SU-DHL-6 (cell line): Measurements from ENCODE around the gene OR10A4.

Experiments used
- H2AFZ ChIP-seq: fragments of 200-600 bp; sonication (generic); 2 replicates; pipeline ENCODE4 v1.6.1; 2014; ENCODE audit warnings: low read depth, mild to moderate bottlenecking, moderate library complexity, mixed read lengths, antibody characterized with exemption, low read length; ENCODE audit not compliant: severe bottlenecking
- H3F3A ChIP-seq: fragments of 200-600 bp; shearing (Covaris generic); 2 replicates; pipeline ENCODE4 v1.6.0; 2016; ENCODE audit warnings: antibody characterized with exemption, mild to moderate bottlenecking; ENCODE audit not compliant: insufficient read depth
- H3K27ac ChIP-seq: fragments of 200-600 bp; sonication (generic); 2 replicates; pipeline ENCODE4 v1.5.1; 2016; ENCODE audit warnings: low read depth, mild to moderate bottlenecking, low read length, moderate library complexity, mixed read lengths
- H3K27me3 ChIP-seq: fragments of 200-600 bp; sonication (generic), shearing (Covaris generic); 2 replicates; pipeline ENCODE4 v1.6.0; 2014; ENCODE audit warnings: mild to moderate bottlenecking, low read length
- H3K36me3 ChIP-seq: fragments of 200-600 bp; sonication (generic); 2 replicates; pipeline ENCODE4 v1.6.1; 2014; ENCODE audit warnings: mild to moderate bottlenecking, low read length, mixed read lengths
- H3K4me2 ChIP-seq: fragments of 300-600, 200-600 bp; shearing (Covaris generic), sonication (generic); 2 replicates; pipeline ENCODE4 v1.6.0; 2014; ENCODE audit warnings: low read length, low read depth, mild to moderate bottlenecking; ENCODE audit not compliant: poor library complexity, severe bottlenecking
- H3K4me3 ChIP-seq: fragments of 200-600 bp; sonication (generic); 2 replicates; pipeline ENCODE4 v1.5.1; 2014; ENCODE audit warnings: antibody characterized with exemption, low read length, mild to moderate bottlenecking, mixed read lengths; ENCODE audit not compliant: insufficient read depth, poor library complexity, severe bottlenecking
- H3K79me2 ChIP-seq: fragments of 200-600 bp; sonication (generic); 2 replicates; pipeline ENCODE4 v1.6.1; 2014; ENCODE audit warnings: mild to moderate bottlenecking, low read length, moderate library complexity; ENCODE audit not compliant: insufficient read depth
- H3K9ac ChIP-seq: fragments of 200-600 bp; sonication (generic); 2 replicates; pipeline ENCODE4 v1.7.0; 2014; ENCODE audit warnings: mild to moderate bottlenecking, low read length
- H3K9me2 ChIP-seq: fragments of 200-600 bp; sonication (generic); replicated peaks from 2 replicates; pipeline ENCODE4 v1.6.1; 2014; ENCODE audit warnings: low read length; ENCODE audit not compliant: insufficient read depth
- H3K9me3 ChIP-seq: fragments of 200-600 bp; sonication (generic); 2 replicates; pipeline ENCODE4 v1.6.1; 2014; ENCODE audit warnings: low read length, mixed read lengths; ENCODE audit not compliant: insufficient read depth
- H4K20me1 ChIP-seq: fragments of 200-600 bp; sonication (generic); 2 replicates; pipeline ENCODE4 v1.6.1; 2014; ENCODE audit warnings: low read depth, mild to moderate bottlenecking, antibody characterized with exemption, low read length, moderate library complexity, mixed read lengths
- CTCF ChIP-seq: fragments of 200-600 bp; sonication (generic); IDR thresholded peaks from one replicate; pipeline ENCODE4 v1.5.1; 2017; ENCODE audit warnings: antibody characterized with exemption, mild to moderate bottlenecking, low read length, moderate library complexity; ENCODE audit not compliant: insufficient read depth, poor library complexity, severe bottlenecking
- EZH2phosphoT487 ChIP-seq: fragments of 200-600 bp; sonication (generic), shearing (Covaris generic); conservative IDR thresholded peaks from 2 replicates; pipeline ENCODE4 v1.6.1; 2018; ENCODE audit warnings: mild to moderate bottlenecking, antibody characterized with exemption, low read length, moderate library complexity, mixed read lengths

Gene OR10A4

GRCh38 chr11:6856871-6857270, 19.6 kb upstream of the OR10A4 start:
- Histone ChIP-seq H3K4me3 (no peak overlapping the region), H3K9ac (no peak overlapping the region), H3K4me2 (no peak overlapping the region), H3K9me3 (peaks cover 12% of the 10 kb centered on the region; the same call in 1 of the 2 replicates), H3F3A (no peaks in the 10 kb centered on the region), H3K27ac (no peak overlapping the region), H3K79me2 (no peaks in the 10 kb centered on the region), H4K20me1 (no peaks in the 10 kb centered on the region; the same call in 1 of the 2 replicates), H2AFZ (no peak overlapping the region), H3K9me2 (no peaks in the 10 kb centered on the region), H3K27me3 (no peaks in the 10 kb centered on the region), H3K36me3 (no peaks in the 10 kb centered on the region)
- TF ChIP-seq CTCF (no peak), EZH2phosphoT487 (no peak)

GRCh38 chr11:6862961-6863360, 13.5 kb upstream of the OR10A4 start, which contains the start of gene OR10A2:
TSS of gene OR10A2 (plus strand) at chr11:6863057. CDS start at chr11:6869755, 6,698 bp downstream.
- H3K9ac ChIP-seq: no peak within 1 kb of the TSS
- H3K27ac ChIP-seq: no peak within 1 kb of the TSS
- H3K79me2 ChIP-seq: no peaks in the 10 kb centered on the region
- H4K20me1 ChIP-seq: no peaks in the 10 kb centered on the region
- no peaks in the 10 kb centered on the region for H3F3A ChIP-seq
- H2AFZ ChIP-seq: no peak within 1 kb of the TSS
- TF ChIP-seq EZH2phosphoT487: no peak
- TF ChIP-seq CTCF: no peak
- no peaks in the 10 kb centered on the region for H3K9me2 ChIP-seq
- no peaks in the 10 kb centered on the region for H3K36me3 ChIP-seq
- no peaks in the 10 kb centered on the region for H3K27me3 ChIP-seq
- H3K9me3 ChIP-seq: no peaks in the 10 kb centered on the region
- no peak within 1 kb of the TSS for H3K4me3 ChIP-seq
- H3K4me2 ChIP-seq: no peak within 1 kb of the TSS

- Histone ChIP-seq H3K9me2 (no peaks in the 10 kb centered on the region), H3K36me3 (no peaks in the 10 kb centered on the region), H3K4me3 (no peak overlapping the region), H3K4me2 (no peak overlapping the region), H3K79me2 (no peaks in the 10 kb centered on the region), H2AFZ (no peak overlapping the region), H3F3A (no peaks in the 10 kb centered on the region), H3K9me3 (no peaks in the 10 kb centered on the region), H3K9ac (no peak overlapping the region), H3K27ac (no peak overlapping the region), H4K20me1 (no peaks in the 10 kb centered on the region), H3K27me3 (no peaks in the 10 kb centered on the region)
- no peak for TF ChIP-seq EZH2phosphoT487
- no peak for TF ChIP-seq CTCF
These were observed 12.0 kb upstream of the OR10A4 start for GRCh38 chr11:6864438-6864837.

- TF ChIP-seq CTCF: no peak
- no peak for TF ChIP-seq EZH2phosphoT487
- Histone ChIP-seq H3K4me3 (no peak overlapping the region), H2AFZ (no peak overlapping the region), H3K27ac (no peak overlapping the region), H3K9me2 (no peaks in the 10 kb centered on the region), H4K20me1 (no peaks in the 10 kb centered on the region), H3F3A (no peaks in the 10 kb centered on the region), H3K36me3 (no peaks in the 10 kb centered on the region), H3K4me2 (no peak overlapping the region), H3K79me2 (no peaks in the 10 kb centered on the region), H3K9ac (no peak overlapping the region), H3K27me3 (no peaks in the 10 kb centered on the region), H3K9me3 (no peaks in the 10 kb centered on the region)
These were observed 5.1 kb upstream of the OR10A4 start for GRCh38 chr11:6871278-6871677.
